ENCODE measurements around the gene KCNAB1. TPM values are rescaled to one million over a fixed set of nuclear protein-coding genes. Genes with fewer than 3 reads are reported as not detected.

Gene KCNAB1
- total RNA-seq, 1 experiment from 2014 or later, result 1.0 TPM

DNA sequence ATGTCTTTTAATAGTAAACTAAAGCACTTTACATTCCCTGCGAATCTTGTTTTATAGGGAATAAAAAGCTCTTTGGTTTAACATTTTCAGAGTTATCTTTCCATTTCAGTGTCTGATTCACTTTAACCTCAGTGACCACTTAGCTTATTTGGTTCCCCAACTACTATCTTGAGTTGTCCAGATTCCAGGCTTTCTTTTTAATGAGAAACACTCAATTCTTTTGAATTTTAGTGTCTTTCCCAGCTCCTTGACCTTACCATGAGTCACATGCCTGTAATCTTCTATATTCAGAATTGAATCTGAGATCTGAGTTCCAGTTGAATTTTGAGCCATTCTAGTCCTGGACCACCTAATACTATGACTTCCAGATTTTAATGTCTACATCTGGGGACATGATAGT is 144.4 kb downstream of the KCNAB1 start:
- Mint-ChIP-seq H3K36me3 (no peaks in the 10 kb centered on the region), H3K4me1 (no peaks in the 10 kb centered on the region), H3K9me3 (no peaks in the 10 kb centered on the region), H3K4me3 (no peak overlapping the region), H3K27ac (no peak overlapping the region), H3K27me3 (ENCODE audit: low read depth) (no peaks in the 10 kb centered on the region)
- CTCF ChIA-PET, result no interaction called here
- ATAC-seq (no peak), DNase-seq (ENCODE audit: low spot score) (no peak)
- POLR2A ChIA-PET, result no interaction called here
- TF ChIP-seq FOXK1 (CRISPR knock-in tag; IDR thresholded peaks at IDR 0.05) (no peak), ETV6 (CRISPR knock-in tag; IDR thresholded peaks at IDR 0.05) (no peak), ZBTB43 (CRISPR knock-in tag; IDR thresholded peaks at IDR 0.05) (no peak), PRRX2 (CRISPR knock-in tag; IDR thresholded peaks at IDR 0.05) (no peak), TEAD1 (CRISPR knock-in tag; IDR thresholded peaks at IDR 0.05) (no peak), NFE2L1 (CRISPR knock-in tag; IDR thresholded peaks at IDR 0.05) (no peak), FOXP4 (CRISPR knock-in tag; IDR thresholded peaks at IDR 0.05) (no peak), USF2 (CRISPR knock-in tag; IDR thresholded peaks at IDR 0.05) (no peak), CTCF (IDR thresholded peaks at IDR 0.05) (no peak), ZNF121 (CRISPR knock-in tag; IDR thresholded peaks at IDR 0.05) (no peak), SMAD4 (CRISPR knock-in tag; IDR thresholded peaks at IDR 0.05) (no peak), EMX1 (CRISPR knock-in tag; IDR thresholded peaks at IDR 0.05) (no peak), SOX15 (CRISPR knock-in tag; IDR thresholded peaks at IDR 0.05) (no peak), ZNF416 (CRISPR knock-in tag; IDR thresholded peaks at IDR 0.05) (no peak), ZBTB21 (CRISPR knock-in tag; IDR thresholded peaks at IDR 0.05; ENCODE audit: borderline replicate concordance) (no peak), NFATC4 (CRISPR knock-in tag; IDR thresholded peaks at IDR 0.05) (no peak)
- TF ChIP-seq, protein P1, sequence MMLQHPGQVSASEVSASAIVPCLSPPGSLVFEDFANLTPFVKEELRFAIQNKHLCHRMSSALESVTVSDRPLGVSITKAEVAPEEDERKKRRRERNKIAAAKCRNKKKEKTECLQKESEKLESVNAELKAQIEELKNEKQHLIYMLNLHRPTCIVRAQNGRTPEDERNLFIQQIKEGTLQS (CRISPR knock-in tag; conservative IDR thresholded peaks at IDR 0.05), result no peak
- TF ChIP-seq, protein P2, sequence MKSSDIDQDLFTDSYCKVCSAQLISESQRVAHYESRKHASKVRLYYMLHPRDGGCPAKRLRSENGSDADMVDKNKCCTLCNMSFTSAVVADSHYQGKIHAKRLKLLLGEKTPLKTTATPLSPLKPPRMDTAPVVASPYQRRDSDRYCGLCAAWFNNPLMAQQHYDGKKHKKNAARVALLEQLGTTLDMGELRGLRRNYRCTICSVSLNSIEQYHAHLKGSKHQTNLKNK (CRISPR knock-in tag; IDR thresholded peaks at IDR 0.05), result no peak
- TF ChIP-seq, protein P3, sequence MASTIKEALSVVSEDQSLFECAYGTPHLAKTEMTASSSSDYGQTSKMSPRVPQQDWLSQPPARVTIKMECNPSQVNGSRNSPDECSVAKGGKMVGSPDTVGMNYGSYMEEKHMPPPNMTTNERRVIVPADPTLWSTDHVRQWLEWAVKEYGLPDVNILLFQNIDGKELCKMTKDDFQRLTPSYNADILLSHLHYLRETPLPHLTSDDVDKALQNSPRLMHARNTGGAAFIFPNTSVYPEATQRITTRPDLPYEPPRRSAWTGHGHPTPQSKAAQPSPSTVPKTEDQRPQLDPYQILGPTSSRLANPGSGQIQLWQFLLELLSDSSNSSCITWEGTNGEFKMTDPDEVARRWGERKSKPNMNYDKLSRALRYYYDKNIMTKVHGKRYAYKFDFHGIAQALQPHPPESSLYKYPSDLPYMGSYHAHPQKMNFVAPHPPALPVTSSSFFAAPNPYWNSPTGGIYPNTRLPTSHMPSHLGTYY (CRISPR knock-in tag; IDR thresholded peaks at IDR 0.05), result no peak

GRCh38 chr3:156271508-156271907 is 151.1 kb downstream of the KCNAB1 start:
- H3K27me3 Mint-ChIP-seq (ENCODE audit: low read depth), result no peaks in the 10 kb centered on the region
- no peak for ATAC-seq
- DNase-seq (ENCODE audit: low spot score), result no peak
- H3K4me1 Mint-ChIP-seq, result no peaks in the 10 kb centered on the region
- no peaks in the 10 kb centered on the region for H3K9me3 Mint-ChIP-seq
- ChIA-PET POLR2A (no interaction called here), CTCF (no interaction called here)
- H3K4me3 Mint-ChIP-seq, result no peak overlapping the region
- no peaks in the 10 kb centered on the region for H3K36me3 Mint-ChIP-seq
- no peak overlapping the region for H3K27ac Mint-ChIP-seq
- TF ChIP-seq TCF7 (CRISPR knock-in tag; IDR thresholded peaks at IDR 0.05; ENCODE audit: low read depth) (no peak), ZNF317 (CRISPR knock-in tag; IDR thresholded peaks at IDR 0.05; ENCODE audit: borderline replicate concordance, low read depth) (no peak), GRHL2 (CRISPR knock-in tag; IDR thresholded peaks at IDR 0.05; ENCODE audit: insufficient replicate concordance, severe bottlenecking) (no peak), NR3C1 (CRISPR knock-in tag; conservative IDR thresholded peaks at IDR 0.05; ENCODE audit: low read depth) (no peak), ZNF232 (CRISPR knock-in tag; IDR thresholded peaks at IDR 0.05) (no peak), ETV6 (CRISPR knock-in tag; IDR thresholded peaks at IDR 0.05) (no peak), FOXK1 (CRISPR knock-in tag; IDR thresholded peaks at IDR 0.05) (no peak), CREB1 (CRISPR knock-in tag; IDR thresholded peaks at IDR 0.05) (no peak), FOXP1 (CRISPR knock-in tag; IDR thresholded peaks at IDR 0.05; ENCODE audit: borderline replicate concordance) (no peak), HMGA2 (CRISPR knock-in tag; IDR thresholded peaks at IDR 0.05) (no peak), RORB (CRISPR knock-in tag; IDR thresholded peaks at IDR 0.05) (no peak), ZNF219 (CRISPR knock-in tag; IDR thresholded peaks at IDR 0.05; ENCODE audit: borderline replicate concordance) (no peak)
- TF ChIP-seq, protein P4, sequence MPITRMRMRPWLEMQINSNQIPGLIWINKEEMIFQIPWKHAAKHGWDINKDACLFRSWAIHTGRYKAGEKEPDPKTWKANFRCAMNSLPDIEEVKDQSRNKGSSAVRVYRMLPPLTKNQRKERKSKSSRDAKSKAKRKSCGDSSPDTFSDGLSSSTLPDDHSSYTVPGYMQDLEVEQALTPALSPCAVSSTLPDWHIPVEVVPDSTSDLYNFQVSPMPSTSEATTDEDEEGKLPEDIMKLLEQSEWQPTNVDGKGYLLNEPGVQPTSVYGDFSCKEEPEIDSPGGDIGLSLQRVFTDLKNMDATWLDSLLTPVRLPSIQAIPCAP (CRISPR knock-in tag; IDR thresholded peaks at IDR 0.05), result no peak

Measured in WTC11 (cell line).